IMR-90 (cell line): ENCODE data around the gene SS18. TPM values are rescaled to one million over a fixed set of nuclear protein-coding genes. Genes with fewer than 3 reads are reported as not detected.

ENCODE experiments used
- ATAC-seq: fragments of 200-7000 bp; cut with Tn5 transposase; 2 replicates; pipeline ENCODE4 v1.9.1; 2020; ENCODE audit warnings: low read depth, mild to moderate bottlenecking, moderate library complexity
- BruUV-seq: library from RNA; stranded (reverse); fragments of 400-500 nt; replicated peaks from 2 replicates; lab custom pipeline; 2021; lab: Mats Ljungman, UMichigan
- CTCF ChIA-PET: fragments of 300-600 bp; formaldehyde crosslinking; extraction: SDS; loops from one replicate; lab custom pipeline; 2021; ENCODE audit warnings: antibody characterized with exemption; lab: Yijun Ruan, JAX
- POLR2A ChIA-PET: fragments of 300-600 bp; sonication (Branson Sonifier 250); formaldehyde crosslinking; loops from one replicate; lab custom pipeline; 2022; ENCODE audit warnings: antibody characterized with exemption; ENCODE audit not compliant: unreplicated experiment; lab: Charles Lee
- DNase-seq: peaks from one replicate; pipeline ENCODE4 v3.0.0; 2013
- H2AFZ ChIP-seq: replicated peaks from 2 replicates; pipeline ENCODE3; 2013; ENCODE audit warnings: low read length, mild to moderate bottlenecking; ENCODE audit not compliant: poor library complexity
- H2AK5ac ChIP-seq: 2 replicates; pipeline ENCODE4 v1.6.1; 2013; ENCODE audit warnings: low read depth, low read length, inconsistent platforms
- H2AK9ac ChIP-seq: replicated peaks from 2 replicates; pipeline ENCODE3; 2013; ENCODE audit warnings: mild to moderate bottlenecking, low read depth, low read length, moderate library complexity; ENCODE audit not compliant: poor library complexity
- H2BK120ac ChIP-seq: 2 replicates; pipeline ENCODE4 v1.6.1; 2013; ENCODE audit warnings: low read depth, low read length, inconsistent platforms
- H2BK15ac ChIP-seq: 3 replicates; pipeline ENCODE4 v1.6.1; 2013; ENCODE audit warnings: low read depth, low read length, inconsistent platforms
- H2BK20ac ChIP-seq: 2 replicates; pipeline ENCODE4 v1.6.1; 2013; ENCODE audit warnings: low read depth, mild to moderate bottlenecking, inconsistent platforms, low read length, moderate library complexity
- H2BK5ac ChIP-seq: 2 replicates; pipeline ENCODE4 v1.6.1; 2013; ENCODE audit warnings: mild to moderate bottlenecking, low read depth, low read length, inconsistent platforms; ENCODE audit not compliant: poor library complexity, severe bottlenecking
- H3K14ac ChIP-seq: replicated peaks from 2 replicates; pipeline ENCODE4 v1.6.1; 2013; ENCODE audit warnings: low read depth, low read length, inconsistent platforms
- H3K18ac ChIP-seq: 2 replicates; pipeline ENCODE4 v1.6.1; 2013; ENCODE audit warnings: low read depth, low read length, control low read depth
- H3K23ac ChIP-seq: 2 replicates; pipeline ENCODE4 v1.6.1; 2013; ENCODE audit warnings: low read depth, low read length, inconsistent platforms
- H3K27ac ChIP-seq: 2 replicates; pipeline ENCODE4 v1.5.1; 2013; ENCODE audit warnings: mild to moderate bottlenecking, control low read depth, low read length; ENCODE audit not compliant: insufficient read depth
- H3K27me3 ChIP-seq: 2 replicates; pipeline ENCODE4 v1.6.1; 2013; ENCODE audit warnings: low read length; ENCODE audit not compliant: control insufficient read depth, insufficient read depth
- H3K36me3 ChIP-seq: 2 replicates; pipeline ENCODE4 v1.6.1; 2013; ENCODE audit warnings: low read length, mixed read lengths; ENCODE audit not compliant: control insufficient read depth, insufficient read depth
- H3K4ac ChIP-seq: 2 replicates; pipeline ENCODE4 v1.6.1; 2013; ENCODE audit warnings: low read depth, low read length, inconsistent platforms
- H3K4me1 ChIP-seq: 2 replicates; pipeline ENCODE4 v1.6.1; 2013; ENCODE audit warnings: low read length, mixed read lengths; ENCODE audit not compliant: control insufficient read depth, insufficient read depth
- H3K4me2 ChIP-seq: 2 replicates; pipeline ENCODE4 v1.6.1; 2013; ENCODE audit warnings: low read depth, mild to moderate bottlenecking, control low read depth, low read length, moderate library complexity
- H3K4me3 ChIP-seq: 2 replicates; pipeline ENCODE4 v1.5.1; 2013; ENCODE audit warnings: low read depth, mild to moderate bottlenecking, control low read depth, low read length, moderate library complexity; ENCODE audit not compliant: insufficient read depth
- H3K56ac ChIP-seq: 2 replicates; pipeline ENCODE4 v1.6.1; 2013; ENCODE audit warnings: low read length, inconsistent platforms; ENCODE audit not compliant: insufficient read depth; ENCODE audit errors: extremely low read depth
- H3K79me1 ChIP-seq, 2 experiments: 2 replicates each; pipeline ENCODE4 v1.6.1; 2013; ENCODE audit warnings: low read length in 2 of 2, inconsistent platforms in 1 of 2, low read depth in 1 of 2
- H3K9ac ChIP-seq: 2 replicates; pipeline ENCODE4 v1.6.1; 2013; ENCODE audit warnings: low read depth, low read length, control low read depth
- H3K9me1 ChIP-seq: 2 replicates; pipeline ENCODE4 v1.6.1; 2013; ENCODE audit warnings: low read length, inconsistent platforms; ENCODE audit not compliant: insufficient read depth
- H3K9me3 ChIP-seq: 2 replicates; pipeline ENCODE4 v1.6.1; 2013; ENCODE audit warnings: low read length; ENCODE audit not compliant: control insufficient read depth, insufficient read depth
- H4K20me1 ChIP-seq: 2 replicates; pipeline ENCODE4 v1.6.1; 2013; ENCODE audit warnings: low read length, inconsistent platforms; ENCODE audit not compliant: insufficient read depth
- H4K5ac ChIP-seq: 2 replicates; pipeline ENCODE4 v1.6.1; 2013; ENCODE audit warnings: mild to moderate bottlenecking, low read depth, low read length, control low read depth
- H4K8ac ChIP-seq, 2 experiments: 2 replicates each; pipeline ENCODE4 v1.6.1; 2013; ENCODE audit warnings: low read depth in 2 of 2, low read length in 2 of 2, control low read depth in 1 of 2, inconsistent platforms in 1 of 2
- H4K91ac ChIP-seq: 2 replicates; pipeline ENCODE4 v1.6.1; 2013; ENCODE audit warnings: low read depth, low read length, inconsistent platforms; ENCODE audit not compliant: insufficient read depth
- BHLHE40 ChIP-seq: fragments of 150-350 bp; IDR thresholded peaks from 2 replicates; pipeline ENCODE4 v1.6.1; 2016; ENCODE audit warnings: mild to moderate bottlenecking, low read depth, low read length
- NFE2L2 ChIP-seq: fragments of 150-350 bp; IDR thresholded peaks from 2 replicates; pipeline ENCODE4 v1.6.1; 2016; ENCODE audit warnings: low read depth, mild to moderate bottlenecking, low read length
- WGBS, 2 experiments: methylation state at CpG; one replicate each; pipeline versions ENCODE4 v1.1.5 to v1.1.7; 2013; ENCODE audit warnings: missing lambda C conversion rate in 2 of 2; ENCODE audit not compliant: insufficient read length in 1 of 2; ENCODE audit errors: extremely low coverage in 2 of 2; 5-methylcytosine and 5-hydroxymethylcytosine counted together
- dilution Hi-C: fragments of 300-500 bp; cut with HindIII; formaldehyde crosslinking; loops from one replicate; pipeline ENCODE4 v1.14.3; 2018; ENCODE audit warnings: low sequenced_read_pairs; ENCODE audit not compliant: unreplicated experiment
- in situ Hi-C: fragments of 300-500 bp; cut with MboI; formaldehyde crosslinking; loops from 3 replicates; pipeline ENCODE4 v1.14.3; 2019; ENCODE audit warnings: low sequenced_read_pairs, inconsistent platforms, mixed read lengths
- intact Hi-C: fragments of 100-400 bp; cut with micrococcal nuclease; formaldehyde crosslinking; loops from 2 replicates; pipeline ENCODE4 v1.10.0; 2022
- polyA plus RNA-seq, 3 experiments: library from polyadenylated mRNA; depleted of rRNA; stranded (reverse); fragments of >200 nt; gene quantifications; 2 replicates each; pipeline ENCODE4 v1.2.3, GENCODE V29; 2012; ENCODE audit warnings: low replicate concordance in 1 of 3
- total RNA-seq: library from RNA; depleted of rRNA; stranded (reverse); fragments of >200 nt; gene quantifications from 2 replicates; pipeline ENCODE4 v1.2.3, GENCODE V29; 2012

Gene SS18
- total and polyA plus RNA-seq, 2 of the 4 experiments (the other 2 are of a cell fraction) = 112 to 242 TPM

GRCh38 chr18:26082475-26082874 is 7.9 kb downstream of the SS18 start:
- dilution Hi-C loops = no loop called here
- Histone ChIP-seq H3K4ac (no peak overlapping the region), H4K20me1 (no peaks in the 10 kb centered on the region; the same call in none of the 2 replicates), H3K9ac (no peak overlapping the region), H2BK15ac (no peak overlapping the region), H3K18ac (no peak overlapping the region), H4K8ac (no peak overlapping the region), H2BK5ac (peak overlapping the region; percentile 50), H2AK9ac (no peak overlapping the region), H3K4me1 (no peaks in the 10 kb centered on the region), H3K4me2 (no peak overlapping the region), H3K27me3 (no peaks in the 10 kb centered on the region), H2AFZ (no peak overlapping the region), H2BK120ac (no peak overlapping the region), H3K27ac (no peak overlapping the region), H3K14ac (no peak overlapping the region), H2BK20ac (no peak overlapping the region), H3K9me1 (peaks cover 5% of the 10 kb centered on the region; the same call in 1 of the 2 replicates), H3K23ac (no peak overlapping the region), H3K36me3 (peaks cover 18% of the 10 kb centered on the region), H3K79me1 (peaks cover 21 to 41% of the 10 kb centered on the region in 2 experiments), H4K91ac (no peak overlapping the region), H3K4me3 (no peak overlapping the region), H3K9me3 (no peaks in the 10 kb centered on the region), H2AK5ac (no peak overlapping the region), H4K5ac (no peak overlapping the region), H3K56ac (no peak overlapping the region)
- in situ Hi-C loops = no loop called here
- TF ChIP-seq BHLHE40 (peak; percentile 91), NFE2L2 (no peak)
- ChIA-PET CTCF (no interaction called here), POLR2A (no interaction called here)
- intact Hi-C loops = no loop called here
- peak; percentile 69 for ATAC-seq
- no TSS peak for BruUV-seq
- WGBS, 2 experiments = no CpG with 5 or more reads among the region's 3 CpGs
- peak; percentile 65 for DNase-seq
